ENCODE data around the gene TBCEL. TPM values are rescaled to one million over a fixed set of nuclear protein-coding genes. Genes with fewer than 3 reads are reported as not detected.

Gene TBCEL
- total and polyA plus RNA-seq, 10 of the 15 experiments (the other 5 are each of a cell fraction or from before 2014, with no cell fraction given) = 2.0 to 10.4 (median 7.3) TPM

DNA sequence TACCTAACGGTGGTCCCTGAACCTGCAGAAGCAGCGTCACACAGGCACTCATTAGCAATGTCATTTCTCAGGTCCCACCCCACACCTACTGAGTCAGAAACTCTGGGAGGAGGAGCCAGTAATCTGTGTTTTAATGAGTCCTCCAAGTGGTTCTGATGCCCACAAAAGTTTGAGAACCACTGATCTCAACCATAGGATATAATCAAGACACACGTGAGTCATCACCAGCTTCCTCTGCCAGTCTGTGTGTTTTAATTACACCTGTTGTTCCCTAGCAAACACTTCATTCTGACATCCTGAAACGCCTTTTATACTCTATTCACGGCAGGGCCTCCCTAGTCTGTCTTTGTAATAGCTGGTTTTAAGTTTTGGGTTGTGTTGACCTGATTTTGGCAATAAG, 82.9 kb downstream of the TBCEL start:
- intact Hi-C loops (cut with micrococcal nuclease; ENCODE audit: unreplicated experiment) = loop anchor here (5.0 kb wide), 1 partner anchor 85 kb away; no protein-coding TSS in a partner anchor
- no peaks in the 10 kb centered on the region for H3K79me2 ChIP-seq (ENCODE audit: control insufficient read depth, insufficient read depth, low read length)

GRCh38 chr11:121108413-121108812, 84.5 kb downstream of the TBCEL start:
- FAIRE-seq = no peak
- intact Hi-C loops (cut with micrococcal nuclease; ENCODE audit: unreplicated experiment) (loop anchor here (5.0 kb wide), 1 partner anchor 84 kb away; no protein-coding TSS in a partner anchor), in situ Hi-C loops (cut with MboI) (no loop called here)
- Histone ChIP-seq H3K4me1 (ENCODE audit: control insufficient read depth, insufficient read depth, low read length) (no peaks in the 10 kb centered on the region), H3K36me3 (ENCODE audit: control insufficient read depth in 2 of 2, insufficient read depth in 2 of 2, low read length in 1 of 2) (no peaks in the 10 kb centered on the region), H4K20me1 (ENCODE audit: control insufficient read depth, insufficient read depth) (no peaks in the 10 kb centered on the region), H3K4me2 (ENCODE audit: control insufficient read depth, insufficient read depth) (no peak overlapping the region), H3K4me3 (no peak overlapping the region), H3K9me3 (replicated peaks; ENCODE audit: control insufficient read depth, insufficient read depth, low read length) (no peaks in the 10 kb centered on the region), H3K79me2 (ENCODE audit: control insufficient read depth, insufficient read depth, low read length) (no peaks in the 10 kb centered on the region), H3K9ac (ENCODE audit: control insufficient read depth, insufficient read depth, low read length) (no peak overlapping the region), H3K27ac (ENCODE audit: control insufficient read depth, insufficient read depth) (no peak overlapping the region), H2AFZ (ENCODE audit: control insufficient read depth, low read depth, low read length) (no peak overlapping the region), H3K27me3 (replicated peaks in 1 of 2; ENCODE audit: control insufficient read depth in 2 of 2, insufficient read depth in 2 of 2, low read length in 1 of 2) (peaks cover 0 to 6% of the 10 kb centered on the region in 2 experiments; a peak in 2 of 4 replicates)
- no peak for ATAC-seq
- RAD21 ChIA-PET (ENCODE audit: unreplicated experiment) = no interaction called here
- CTCF ChIA-PET = no interaction called here
- SMC1A ChIA-PET (ENCODE audit: uncharacterized antibody, unreplicated experiment) = no interaction called here
- POLR2A ChIA-PET = no interaction called here
- DNase-seq (ENCODE audit: low read depth, low spot score) = no peak
- WGBS (ENCODE audit: insufficient coverage, insufficient replicate concordance, low lambda C conversion rate, missing lambda C conversion rate) = 0% methylated on average over 1 of the region's 1 CpG
- TF ChIP-seq SP1 (IDR thresholded peaks at IDR 0.05; ENCODE audit: low read depth, low read length) (no peak), IKZF1 (conservative IDR thresholded peaks at IDR 0.05) (no peak), TCF7 (IDR thresholded peaks at IDR 0.05; ENCODE audit: borderline replicate concordance) (no peak), CHD2 (IDR thresholded peaks at IDR 0.05; ENCODE audit: borderline replicate concordance, low read depth, low read length) (no peak), SIN3A (IDR thresholded peaks at IDR 0.05; ENCODE audit: low read depth, low read length) (no peak), CHD4 (IDR thresholded peaks at IDR 0.05) (no peak), PML (IDR thresholded peaks at IDR 0.05; ENCODE audit: low read length) (no peak)
- TF ChIP-seq, protein P1, sequence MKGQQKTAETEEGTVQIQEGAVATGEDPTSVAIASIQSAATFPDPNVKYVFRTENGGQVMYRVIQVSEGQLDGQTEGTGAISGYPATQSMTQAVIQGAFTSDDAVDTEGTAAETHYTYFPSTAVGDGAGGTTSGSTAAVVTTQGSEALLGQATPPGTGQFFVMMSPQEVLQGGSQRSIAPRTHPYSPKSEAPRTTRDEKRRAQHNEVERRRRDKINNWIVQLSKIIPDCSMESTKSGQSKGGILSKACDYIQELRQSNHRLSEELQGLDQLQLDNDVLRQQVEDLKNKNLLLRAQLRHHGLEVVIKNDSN (IDR thresholded peaks at IDR 0.05; ENCODE audit: borderline replicate concordance, extremely low read length, insufficient read depth, low read depth, low read length) = no peak
- TF ChIP-seq, protein P2, sequence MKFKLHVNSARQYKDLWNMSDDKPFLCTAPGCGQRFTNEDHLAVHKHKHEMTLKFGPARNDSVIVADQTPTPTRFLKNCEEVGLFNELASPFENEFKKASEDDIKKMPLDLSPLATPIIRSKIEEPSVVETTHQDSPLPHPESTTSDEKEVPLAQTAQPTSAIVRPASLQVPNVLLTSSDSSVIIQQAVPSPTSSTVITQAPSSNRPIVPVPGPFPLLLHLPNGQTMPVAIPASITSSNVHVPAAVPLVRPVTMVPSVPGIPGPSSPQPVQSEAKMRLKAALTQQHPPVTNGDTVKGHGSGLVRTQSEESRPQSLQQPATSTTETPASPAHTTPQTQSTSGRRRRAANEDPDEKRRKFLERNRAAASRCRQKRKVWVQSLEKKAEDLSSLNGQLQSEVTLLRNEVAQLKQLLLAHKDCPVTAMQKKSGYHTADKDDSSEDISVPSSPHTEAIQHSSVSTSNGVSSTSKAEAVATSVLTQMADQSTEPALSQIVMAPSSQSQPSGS (IDR thresholded peaks at IDR 0.05; ENCODE audit: low read length) = no peak
- TF ChIP-seq, protein P3, sequence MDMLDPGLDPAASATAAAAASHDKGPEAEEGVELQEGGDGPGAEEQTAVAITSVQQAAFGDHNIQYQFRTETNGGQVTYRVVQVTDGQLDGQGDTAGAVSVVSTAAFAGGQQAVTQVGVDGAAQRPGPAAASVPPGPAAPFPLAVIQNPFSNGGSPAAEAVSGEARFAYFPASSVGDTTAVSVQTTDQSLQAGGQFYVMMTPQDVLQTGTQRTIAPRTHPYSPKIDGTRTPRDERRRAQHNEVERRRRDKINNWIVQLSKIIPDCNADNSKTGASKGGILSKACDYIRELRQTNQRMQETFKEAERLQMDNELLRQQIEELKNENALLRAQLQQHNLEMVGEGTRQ (IDR thresholded peaks at IDR 0.05; ENCODE audit: borderline replicate concordance, low read depth, low read length) = no peak
- no TSS peak for BruUV-seq (replicated peaks)

More for the DNA sequence above, 82.9 kb downstream of the TBCEL start:
- Histone ChIP-seq H3K4me3 (no peak overlapping the region), H3K36me3 (ENCODE audit: control insufficient read depth in 2 of 2, insufficient read depth in 2 of 2, low read length in 1 of 2) (no peaks in the 10 kb centered on the region), H4K20me1 (ENCODE audit: control insufficient read depth, insufficient read depth) (no peaks in the 10 kb centered on the region), H3K9me3 (replicated peaks; ENCODE audit: control insufficient read depth, insufficient read depth, low read length) (no peaks in the 10 kb centered on the region), H3K27ac (ENCODE audit: control insufficient read depth, insufficient read depth) (no peak overlapping the region), H3K4me2 (ENCODE audit: control insufficient read depth, insufficient read depth) (no peak overlapping the region), H2AFZ (ENCODE audit: control insufficient read depth, low read depth, low read length) (no peak overlapping the region), H3K4me1 (ENCODE audit: control insufficient read depth, insufficient read depth, low read length) (no peaks in the 10 kb centered on the region), H3K9ac (ENCODE audit: control insufficient read depth, insufficient read depth, low read length) (no peak overlapping the region), H3K27me3 (replicated peaks in 1 of 2; ENCODE audit: control insufficient read depth in 2 of 2, insufficient read depth in 2 of 2, low read length in 1 of 2) (peaks cover 0 to 5% of the 10 kb centered on the region in 2 experiments; a peak in 2 of 4 replicates)
- TF ChIP-seq EP300 (IDR thresholded peaks at IDR 0.05; ENCODE audit: borderline replicate concordance in 1 of 2, control insufficient read depth in 1 of 2, low read depth in 2 of 2, low read length in 2 of 2) = no peak
- ChIA-PET CTCF (interaction anchor here (1.1 to 1.3 kb wide), 2 partner anchors 70 to 88 kb away, joined by 3 to 4 read pairs; no protein-coding TSS in a partner anchor), RAD21 (ENCODE audit: unreplicated experiment) (no interaction called here), SMC1A (ENCODE audit: uncharacterized antibody, unreplicated experiment) (interaction anchor here (1.1 to 1.7 kb wide), 2 partner anchors 72 to 88 kb away, joined by 5 to 6 read pairs; no protein-coding TSS in a partner anchor), POLR2A (no interaction called here)
- DNase-seq (ENCODE audit: low read depth, low spot score) (no peak), FAIRE-seq (no peak), ATAC-seq (no peak)
- in situ Hi-C loops (cut with MboI) = no loop called here
- 23% methylated on average over 5 of the region's 5 CpGs for WGBS (ENCODE audit: insufficient coverage, insufficient replicate concordance, low lambda C conversion rate, missing lambda C conversion rate)
- no TSS peak for BruUV-seq (replicated peaks)
